ENCODE data around the gene ZNF281.

- no peak for TF ChIP-seq CTCF (IDR thresholded peaks at IDR 0.05)
- TF ChIP-seq POLR2A (IDR thresholded peaks at IDR 0.05), result no peak
These were observed 8.1 kb downstream of the ZNF281 start for GRCh38 chr1:200401708-200402107.
